Peyer's patch (tissue), 4 donors: ENCODE measurements around the gene SMARCB1.

Experiments
- CTCF ChIP-seq, 6 experiments: fragments of 450-650 bp in 4 of 6; fragments of 200-600 bp in 2 of 6; sonication (generic) in 1 of 6; IDR thresholded peaks; one replicate each; pipeline ENCODE4 v1.5.1; 2017 to 2019; ENCODE audit warnings: antibody characterized with exemption in 6 of 6, mild to moderate bottlenecking in 3 of 6, moderate library complexity in 1 of 6
- POLR2A ChIP-seq, 2 donors: fragments of 450-650 bp; IDR thresholded peaks; one replicate each; pipeline ENCODE4 v1.5.1; 2017; ENCODE audit warnings: antibody characterized with exemption in 2 of 2, mild to moderate bottlenecking in 2 of 2, moderate library complexity in 2 of 2

GRCh38 chr22:23878219-23878618 lies 91.5 kb downstream of the SMARCB1 start:
- TF ChIP-seq POLR2A (IDR thresholded peaks at IDR 0.05), result no peak
- no peak for TF ChIP-seq CTCF (IDR thresholded peaks at IDR 0.05)
